GM18868 (cell line): ENCODE results near the gene URB1.
"Not testable (repeated sequence)": the region's sequence is repeated elsewhere in the genome, so short reads cannot be mapped to it uniquely, and the experiment has no call there.

Experiments used
- ATAC-seq: cut with Tn5 transposase; IDR thresholded peaks from one replicate; pipeline ENCODE4 v1.9.1; 2021; ENCODE audit warnings: mild to moderate bottlenecking, moderate library complexity; ENCODE audit not compliant: unreplicated experiment

Gene URB1

DNA sequence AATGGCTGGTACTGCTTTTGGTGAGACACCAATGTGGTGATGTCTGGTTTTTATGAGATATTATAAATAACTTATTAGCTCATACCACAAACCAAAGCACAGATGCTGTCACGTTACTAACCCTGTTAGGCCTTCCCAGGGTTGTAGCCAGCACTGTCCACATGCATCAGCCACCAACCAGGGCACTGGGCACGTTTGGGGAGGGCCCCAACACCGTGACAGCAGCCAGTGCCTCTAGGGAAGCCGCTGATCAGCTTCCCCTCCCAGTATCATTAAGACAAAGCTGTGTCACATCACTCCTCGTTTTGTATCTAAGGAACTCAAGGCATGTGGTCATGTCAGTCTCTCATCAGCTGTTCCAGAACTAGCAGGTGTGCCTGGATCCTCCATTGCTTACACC is 13.9 kb downstream of the URB1 start:
- no peak for ATAC-seq

DNA sequence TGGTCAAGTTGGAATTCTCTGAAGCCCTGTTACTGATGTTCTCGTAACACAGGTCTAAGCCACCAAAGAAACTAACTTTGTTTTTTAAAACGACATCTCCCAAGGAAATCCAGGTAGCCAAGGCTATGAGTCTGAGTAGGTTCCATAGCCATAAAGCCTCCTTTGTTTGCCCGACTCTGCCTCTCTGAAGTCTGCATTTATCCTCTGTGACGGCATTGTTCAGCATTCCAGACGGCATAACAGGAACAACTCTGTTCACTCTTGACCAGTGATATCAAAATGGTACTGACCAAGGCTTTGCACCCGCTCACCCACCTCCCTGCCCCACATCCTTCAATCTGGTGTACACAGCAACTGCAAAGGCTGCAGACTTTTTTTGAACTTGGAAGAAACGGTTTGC is 14.8 kb downstream of the URB1 start:
- ATAC-seq: no peak

DNA sequence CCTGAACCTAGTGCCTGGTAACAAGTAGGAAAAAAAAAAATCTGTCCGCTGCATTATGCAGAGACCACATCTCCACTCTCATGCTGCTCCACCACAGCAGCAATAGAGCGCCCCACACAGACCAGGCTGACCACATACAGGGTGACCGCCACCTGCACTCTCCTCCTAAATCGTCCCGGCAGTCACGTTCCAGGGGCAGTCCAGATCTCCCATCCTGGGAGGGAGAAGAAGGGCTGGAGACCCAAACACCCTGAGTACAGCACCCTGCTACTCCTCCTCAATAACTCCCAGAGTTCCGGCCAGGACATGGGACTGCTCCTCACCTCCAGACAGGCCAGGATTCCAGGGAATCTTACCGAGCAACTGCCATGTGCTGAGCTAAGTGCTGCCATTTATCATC is 15.3 kb downstream of the URB1 start:
- no peak for ATAC-seq

GRCh38 chr21:32372755-32373154 is 20.1 kb downstream of the URB1 start:
- ATAC-seq: no peak

GRCh38 chr21:32371913-32372314 is 20.9 kb downstream of the URB1 start:
- ATAC-seq: no peak

DNA sequence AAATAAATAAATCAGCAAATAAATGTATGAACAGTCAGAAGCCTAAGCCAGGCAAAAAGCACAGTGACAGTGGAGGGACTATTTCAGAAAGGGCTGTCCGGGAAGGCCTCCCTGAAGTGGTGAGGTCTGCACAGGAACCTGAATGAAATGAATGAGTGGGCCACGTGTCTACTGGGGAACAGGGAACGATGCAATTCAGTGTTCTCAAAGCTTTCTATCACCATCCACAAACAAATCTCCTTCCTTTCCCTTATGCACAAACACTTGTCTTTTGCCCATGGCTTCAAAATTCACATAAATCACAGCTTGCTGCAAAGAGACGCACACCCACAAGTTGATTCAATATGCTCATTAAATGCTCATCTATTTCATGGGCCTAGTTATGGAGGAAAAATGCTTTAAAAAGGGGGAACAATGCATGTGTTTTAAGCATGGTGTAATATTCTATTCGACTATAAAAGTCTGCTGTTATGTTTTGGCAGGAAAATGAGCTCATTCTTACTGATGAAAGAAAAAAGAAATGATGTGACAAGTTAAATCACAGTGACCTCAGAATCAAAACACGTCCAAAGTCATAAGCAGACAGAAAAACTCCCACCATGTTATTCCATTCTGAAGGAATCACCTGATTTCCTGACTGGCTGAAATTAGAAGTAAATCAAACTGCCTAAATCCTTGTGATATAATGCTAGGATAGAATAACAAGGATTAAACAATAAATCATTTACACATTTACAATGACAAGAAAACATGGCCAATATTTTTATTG is 21.6 kb downstream of the URB1 start:
- ATAC-seq: no peak

DNA sequence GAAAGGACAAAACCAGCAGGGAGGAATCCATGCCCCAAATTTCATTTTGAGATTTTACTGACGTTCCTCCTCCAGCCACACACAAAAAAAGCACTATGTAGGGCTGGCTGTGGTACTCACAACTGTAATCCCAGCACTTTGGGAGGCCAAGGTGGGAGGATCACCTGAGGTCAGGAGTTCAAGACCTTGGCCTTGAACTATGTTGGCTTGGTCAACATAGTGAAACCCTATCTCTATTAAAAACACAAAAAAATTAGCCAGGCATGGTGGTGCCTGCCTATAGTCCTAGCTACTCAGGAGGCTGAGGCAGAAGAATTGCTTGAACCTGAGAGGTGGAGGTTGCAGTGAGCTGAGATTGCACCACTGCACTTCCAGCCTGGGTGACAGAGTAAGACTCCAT is 23.9 kb downstream of the URB1 start:
- ATAC-seq: not testable (repeated sequence)

DNA sequence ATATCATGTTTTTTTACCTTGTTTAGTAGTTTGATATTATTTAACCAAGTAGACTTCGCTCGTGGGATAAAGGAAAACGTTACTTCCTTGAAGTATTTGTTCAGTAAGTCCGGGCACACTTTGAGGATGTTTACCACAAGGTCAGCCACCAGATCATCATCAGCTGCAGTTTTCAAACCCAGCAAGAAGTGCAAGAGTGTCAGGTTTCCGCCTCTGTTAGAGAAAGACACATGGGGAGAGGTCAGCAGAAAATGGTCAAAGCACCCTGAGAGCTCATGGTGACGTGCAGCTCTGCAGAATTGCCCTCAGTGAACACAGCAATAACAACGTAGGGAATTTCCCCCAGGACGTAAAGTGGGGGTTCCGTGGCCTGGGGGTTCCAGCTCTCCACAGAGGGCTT is 24.4 kb downstream of the URB1 start:
- ATAC-seq: no peak

- no peak for ATAC-seq
Observed at GRCh38 chr21:32367158-32367557, 25.7 kb downstream of the URB1 start.

DNA sequence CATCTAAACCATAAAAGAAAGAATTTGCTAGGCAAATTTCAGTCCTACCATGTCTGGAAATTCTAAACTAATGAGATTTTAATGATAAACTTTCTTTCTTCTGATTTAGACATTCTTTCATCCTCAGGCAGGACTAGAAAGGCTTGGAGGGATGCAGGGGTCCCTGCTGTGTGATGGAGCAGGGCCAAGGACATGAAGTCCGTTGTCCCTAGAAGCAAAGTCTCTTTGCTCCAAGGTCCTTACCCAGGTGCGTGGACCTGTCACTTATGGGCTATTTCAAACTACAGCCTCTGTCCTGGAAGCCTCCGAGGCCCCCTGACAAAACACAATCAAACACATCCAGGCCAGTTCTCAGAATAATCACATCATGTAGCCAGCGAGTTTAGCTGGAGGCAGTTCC is 26.6 kb downstream of the URB1 start:
- ATAC-seq: no peak

- no peak for ATAC-seq
Observed at GRCh38 chr21:32364796-32365195, 28.0 kb downstream of the URB1 start.

DNA sequence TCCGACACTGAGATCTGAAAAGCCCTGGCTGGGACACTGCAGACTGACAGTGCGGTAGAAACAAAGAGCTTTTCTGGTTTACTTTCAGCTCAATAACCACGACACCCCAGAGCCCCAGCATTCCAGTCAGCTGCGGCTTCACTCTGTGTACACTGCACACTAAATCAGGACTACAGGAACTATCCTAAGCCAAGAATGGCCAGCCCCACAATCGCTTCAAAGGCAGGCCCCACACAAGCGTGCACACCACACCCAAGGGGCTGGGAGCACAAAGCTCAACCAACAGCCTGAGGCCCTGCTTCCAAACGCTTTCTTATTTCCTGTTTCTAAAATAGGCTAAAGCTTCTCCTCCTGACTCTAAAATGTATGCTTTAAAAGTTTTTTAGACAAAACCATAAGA is 28.4 kb downstream of the URB1 start:
- no peak for ATAC-seq

- no peak for ATAC-seq
Observed at GRCh38 chr21:32360401-32360975, 32.3 kb downstream of the URB1 start.

- ATAC-seq: no peak
Observed at GRCh38 chr21:32359719-32360260, 33.0 kb downstream of the URB1 start.

GRCh38 chr21:32356874-32357395 is 35.9 kb downstream of the URB1 start:
- no peak for ATAC-seq

DNA sequence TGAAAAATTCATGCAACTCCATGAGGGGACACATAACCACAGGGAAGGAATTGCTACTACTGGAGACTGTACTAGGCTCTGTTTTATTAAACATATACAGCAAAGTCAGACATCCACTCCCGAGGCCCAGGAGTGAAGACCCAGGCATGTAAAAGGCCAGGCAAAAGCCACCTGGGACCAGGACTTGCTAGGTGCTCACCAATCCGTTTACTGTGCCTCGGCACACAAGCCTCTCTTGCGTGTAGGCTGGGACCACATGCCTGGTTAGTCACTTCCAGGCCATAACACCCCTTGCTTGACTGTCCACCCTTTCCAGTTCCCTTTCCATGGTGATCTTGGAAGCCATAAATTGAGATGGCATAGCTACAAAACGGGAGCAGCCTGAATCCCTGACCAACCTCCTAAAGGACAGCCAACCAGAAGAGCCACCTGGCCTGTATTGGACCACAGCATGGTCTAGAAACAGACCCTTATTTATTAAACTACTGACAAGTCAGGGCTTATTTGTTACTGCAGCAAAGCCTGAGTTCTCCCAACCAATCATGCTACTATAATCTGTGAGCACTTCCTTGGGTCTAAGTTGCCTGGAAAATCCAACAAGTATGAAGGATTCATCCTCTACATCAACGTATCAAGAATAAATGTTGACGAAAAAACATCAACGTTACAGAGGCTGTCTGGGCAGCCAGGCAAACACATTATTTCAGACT is 39.7 kb downstream of the URB1 start:
- ATAC-seq: no peak

- no peak for ATAC-seq
Observed at GRCh38 chr21:32352526-32352925, 40.3 kb downstream of the URB1 start.

DNA sequence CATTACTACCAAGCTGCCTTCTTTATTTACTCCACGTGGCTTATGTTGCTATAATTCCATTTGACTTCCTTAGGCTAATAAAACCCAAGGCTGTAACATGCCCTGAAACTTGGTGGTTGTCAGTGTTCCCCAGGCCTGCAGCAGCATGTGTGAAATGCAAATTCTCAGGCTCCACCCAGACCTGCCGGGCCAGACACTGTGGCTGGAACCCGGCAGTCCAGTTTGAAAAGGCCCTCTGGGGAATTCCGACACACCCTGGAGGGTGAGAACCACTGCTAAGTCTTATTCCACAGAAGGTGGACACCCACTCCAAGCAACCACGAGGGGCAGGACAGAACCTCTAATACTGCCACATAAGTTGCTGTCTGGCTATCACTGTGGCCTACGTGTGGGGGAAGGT is 41.4 kb downstream of the URB1 start:
- ATAC-seq: no peak

DNA sequence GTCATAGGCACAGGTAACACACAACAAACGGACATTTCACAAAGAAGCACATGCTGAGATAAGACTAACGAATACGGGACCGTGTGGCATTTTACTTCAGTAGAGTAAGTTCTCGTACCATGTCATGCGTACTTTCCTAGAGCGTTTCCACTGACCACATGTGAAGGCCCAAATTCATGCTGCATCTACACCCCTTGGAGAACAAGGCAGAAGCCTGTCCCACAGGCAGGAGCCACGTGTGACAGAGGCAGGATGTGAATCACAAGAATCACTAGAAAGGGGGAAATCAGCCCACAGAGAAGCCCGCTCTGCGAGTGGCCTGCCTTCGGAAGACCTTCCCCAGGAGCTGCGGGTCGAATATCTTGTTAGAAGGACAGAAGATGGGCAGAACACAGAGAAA is 41.8 kb downstream of the URB1 start:
- ATAC-seq: no peak

DNA sequence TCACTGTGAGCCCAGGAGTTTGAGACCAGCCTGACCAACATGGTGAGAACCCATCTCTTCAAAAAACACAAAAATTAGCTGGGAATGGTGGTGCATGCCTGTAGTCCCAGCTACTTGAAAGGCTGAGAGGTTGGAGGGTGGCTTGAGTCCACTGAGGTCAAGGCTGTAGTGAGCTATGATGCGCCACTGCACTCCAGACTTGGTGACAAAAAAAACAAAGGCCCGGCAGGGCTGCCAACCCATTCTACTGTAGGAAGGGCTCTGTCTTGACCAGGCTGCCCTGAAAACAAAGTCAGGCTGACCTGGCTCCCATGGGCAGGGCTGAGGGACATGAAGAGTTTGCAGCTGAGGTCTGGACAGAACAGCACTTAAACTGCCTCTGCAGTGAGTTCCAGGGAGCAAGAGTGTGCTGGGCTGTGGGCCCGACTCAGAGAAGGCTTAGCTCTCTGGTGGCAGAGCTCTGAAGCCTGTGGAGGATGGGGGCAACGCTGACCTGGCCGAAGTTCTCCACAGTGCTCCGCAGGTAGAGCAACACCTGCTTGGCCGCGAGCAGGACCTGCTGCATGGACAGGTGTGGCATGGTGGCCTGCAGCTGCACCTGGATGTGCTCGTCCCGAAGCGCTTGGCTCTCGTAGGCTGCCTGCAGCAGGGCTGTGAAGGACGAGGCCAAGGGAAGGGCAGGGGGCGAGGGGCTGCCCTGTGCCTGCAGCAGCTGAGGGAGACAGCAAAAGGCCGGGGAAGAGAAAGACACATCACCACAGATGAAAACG is 42.4 kb downstream of the URB1 start:
- no peak for ATAC-seq

GRCh38 chr21:32349333-32349944 is 43.4 kb downstream of the URB1 start:
- ATAC-seq: no peak
